Measurements from ENCODE around the gene ZNF74. TPM values are rescaled to one million over a fixed set of nuclear protein-coding genes. Genes with fewer than 3 reads are reported as not detected.
"Not testable (repeated sequence)": the region's sequence is repeated elsewhere in the genome, so short reads cannot be mapped to it uniquely, and the experiment has no call there.

ZNF74 gene
- 10.3 and 10.8 TPM in 2 replicates for total RNA-seq

DNA sequence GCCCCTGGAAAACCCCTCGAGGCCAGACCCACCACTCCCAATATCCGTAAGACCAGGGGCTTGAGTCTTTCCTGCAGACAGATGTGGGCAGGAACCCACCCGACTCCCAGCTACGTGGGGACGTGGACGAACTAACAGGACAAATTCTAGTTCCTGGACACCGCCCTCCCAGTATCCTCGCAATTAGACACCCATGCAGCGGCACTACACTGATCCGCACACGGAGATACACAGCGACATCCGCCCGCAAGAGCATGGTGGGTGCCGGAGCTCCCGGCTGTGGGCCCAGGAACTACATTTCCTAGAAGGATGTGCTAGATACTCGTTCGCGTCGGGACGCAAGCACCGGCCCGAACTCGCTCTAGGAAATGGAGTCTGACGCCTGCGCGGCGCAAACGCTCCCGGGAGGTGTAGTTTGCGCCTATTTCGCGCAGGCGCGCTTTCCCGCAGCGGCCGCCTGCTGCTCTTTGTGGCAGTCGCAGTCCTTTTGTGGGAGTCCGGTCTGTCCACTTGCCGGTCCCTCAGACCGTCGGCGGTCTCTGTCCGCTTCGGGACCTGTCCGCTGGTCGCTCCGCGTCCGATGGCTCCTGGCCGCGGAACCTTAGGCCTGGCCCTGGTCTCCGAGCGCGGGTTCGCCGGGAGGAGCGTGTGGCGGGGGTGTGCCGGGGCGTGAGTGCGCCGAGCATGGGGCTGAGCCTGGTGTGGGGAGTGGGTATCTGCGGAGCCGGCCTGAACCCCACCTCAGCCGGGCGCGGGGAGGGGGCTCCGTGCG lies at the start of gene ZNF74:
Gene ZNF74, plus strand, starts transcription at position 447 of the 772 bp plus-strand sequence. CDS start 478 bp downstream, outside the sequence.
- TF ChIP-seq, protein P1, sequence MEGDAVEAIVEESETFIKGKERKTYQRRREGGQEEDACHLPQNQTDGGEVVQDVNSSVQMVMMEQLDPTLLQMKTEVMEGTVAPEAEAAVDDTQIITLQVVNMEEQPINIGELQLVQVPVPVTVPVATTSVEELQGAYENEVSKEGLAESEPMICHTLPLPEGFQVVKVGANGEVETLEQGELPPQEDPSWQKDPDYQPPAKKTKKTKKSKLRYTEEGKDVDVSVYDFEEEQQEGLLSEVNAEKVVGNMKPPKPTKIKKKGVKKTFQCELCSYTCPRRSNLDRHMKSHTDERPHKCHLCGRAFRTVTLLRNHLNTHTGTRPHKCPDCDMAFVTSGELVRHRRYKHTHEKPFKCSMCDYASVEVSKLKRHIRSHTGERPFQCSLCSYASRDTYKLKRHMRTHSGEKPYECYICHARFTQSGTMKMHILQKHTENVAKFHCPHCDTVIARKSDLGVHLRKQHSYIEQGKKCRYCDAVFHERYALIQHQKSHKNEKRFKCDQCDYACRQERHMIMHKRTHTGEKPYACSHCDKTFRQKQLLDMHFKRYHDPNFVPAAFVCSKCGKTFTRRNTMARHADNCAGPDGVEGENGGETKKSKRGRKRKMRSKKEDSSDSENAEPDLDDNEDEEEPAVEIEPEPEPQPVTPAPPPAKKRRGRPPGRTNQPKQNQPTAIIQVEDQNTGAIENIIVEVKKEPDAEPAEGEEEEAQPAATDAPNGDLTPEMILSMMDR (IDR thresholded peaks at IDR 0.05; ENCODE audit: insufficient read depth, low read depth, low read length): no peak
- DNase-seq (ENCODE audit: low read depth): peak; percentile 91
- H3K4me3 ChIP-seq (ENCODE audit: low read depth, low read length): peak within 1 kb of the TSS; percentile 76

DNA sequence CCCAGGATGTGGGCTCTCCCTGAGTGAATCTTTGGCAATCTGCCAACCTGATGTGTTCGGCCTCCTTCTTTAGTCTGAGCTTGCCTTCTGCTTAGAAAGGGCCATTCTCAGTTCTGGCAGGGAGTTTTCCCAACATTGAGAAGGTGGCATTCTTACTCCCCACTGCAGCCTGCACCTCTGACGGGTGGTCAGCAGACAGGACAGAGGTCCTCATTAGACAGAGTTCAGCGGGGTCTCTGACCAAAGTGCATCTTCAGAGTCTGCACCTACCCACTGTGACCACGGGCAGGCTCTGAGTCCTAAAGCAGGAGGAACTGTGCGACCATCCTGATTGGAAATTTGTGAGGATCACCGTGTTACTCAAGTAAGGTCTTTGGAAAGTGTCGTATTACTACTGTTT lies 47.4 kb upstream of the ZNF74 start:
- not testable (repeated sequence) for H3K4me3 ChIP-seq (ENCODE audit: low read depth, low read length); DNase-seq (ENCODE audit: low read depth)

DNA sequence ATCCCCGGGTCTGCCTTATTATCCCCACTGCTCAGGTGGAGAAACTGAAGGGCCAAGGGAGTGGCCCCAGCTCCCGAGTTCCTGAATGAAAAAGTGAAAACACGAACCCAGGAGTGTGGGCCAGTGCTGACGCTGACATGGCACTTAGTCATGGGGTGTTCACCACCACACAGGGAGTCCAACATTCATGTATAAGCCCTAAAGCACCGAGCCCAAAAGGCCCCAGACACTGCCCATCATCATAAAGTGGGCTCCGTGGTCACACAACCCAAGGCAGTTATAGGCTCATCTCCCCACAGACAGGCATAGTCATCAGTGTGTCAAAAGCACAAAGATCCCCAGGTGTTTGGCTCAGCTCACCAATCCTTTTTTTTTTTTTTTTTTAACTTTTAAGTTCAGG lies 41.4 kb upstream of the ZNF74 start:
- DNase-seq (ENCODE audit: low read depth); H3K4me3 ChIP-seq (ENCODE audit: low read depth, low read length): not testable (repeated sequence)

DNA sequence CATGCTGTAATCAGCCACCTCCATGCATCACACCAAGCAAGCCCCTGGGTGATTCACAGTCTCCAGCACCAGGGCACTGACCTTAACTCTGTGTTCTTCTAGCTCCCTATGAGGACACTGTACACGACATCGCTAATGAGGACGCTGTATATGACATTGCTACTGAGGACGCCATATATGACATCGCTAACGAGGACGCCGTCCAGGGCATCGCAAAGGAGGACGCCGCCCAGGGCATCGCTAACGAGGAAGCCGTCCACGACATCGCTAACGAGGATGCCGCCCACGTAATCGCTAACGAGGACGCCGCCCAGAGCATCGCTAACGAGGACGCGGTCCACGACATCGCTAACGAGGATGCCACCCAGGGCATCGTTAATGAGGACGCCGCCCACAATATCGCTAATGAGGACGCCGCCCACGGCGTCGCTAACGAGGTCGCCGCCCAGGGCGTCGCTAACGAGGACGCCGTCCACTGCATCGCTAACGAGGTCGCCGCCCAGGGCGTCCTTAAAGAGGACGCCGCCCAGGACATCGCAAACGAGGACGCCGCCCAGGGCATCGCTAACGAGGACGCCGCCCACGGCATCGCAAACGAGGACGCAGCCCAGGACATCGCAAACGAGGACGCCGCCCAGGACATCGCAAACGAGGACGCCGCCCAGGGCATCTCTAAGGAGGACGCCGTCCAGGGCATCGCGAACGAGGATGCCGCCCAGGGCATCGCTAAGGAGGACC lies 39.5 kb upstream of the ZNF74 start:
- TF ChIP-seq, protein P1 (IDR thresholded peaks at IDR 0.05; ENCODE audit: insufficient read depth, low read depth, low read length): no peak
- no peak for DNase-seq (ENCODE audit: low read depth)
- no peak overlapping the region for H3K4me3 ChIP-seq (ENCODE audit: low read depth, low read length)

DNA sequence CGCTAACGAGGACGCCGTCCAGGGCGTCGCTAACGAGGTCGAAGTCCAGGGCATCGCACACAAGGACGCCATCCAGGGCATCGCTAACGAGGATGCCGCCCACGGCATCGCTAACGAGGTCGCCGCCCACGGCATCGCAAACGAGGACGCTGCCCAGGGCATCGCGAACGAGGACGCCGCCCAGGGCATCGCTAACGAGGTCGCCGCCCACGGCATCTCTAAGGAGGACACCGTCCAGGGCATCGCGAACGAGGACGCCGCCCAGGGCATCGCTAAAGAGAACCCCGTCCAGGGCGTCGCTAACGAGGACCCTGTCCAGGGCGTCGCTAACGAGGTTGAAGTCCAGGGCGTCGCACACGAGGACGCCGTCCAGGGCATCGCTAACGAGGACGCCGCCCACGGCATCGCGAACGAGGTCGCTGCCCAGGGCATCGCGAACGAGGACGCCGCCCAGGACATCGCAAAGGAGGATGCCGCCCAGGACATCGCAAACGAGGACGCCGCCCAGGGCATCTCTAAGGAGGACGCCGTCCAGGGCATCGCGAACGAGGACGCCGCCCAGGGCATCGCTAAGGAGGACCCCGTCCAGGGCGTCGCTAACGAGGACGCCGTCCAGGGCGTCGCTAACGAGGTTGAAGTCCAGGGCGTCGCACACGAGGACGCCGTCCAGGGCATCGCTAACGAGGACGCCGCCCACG lies 37.9 kb upstream of the ZNF74 start:
- not testable (repeated sequence) for DNase-seq (ENCODE audit: low read depth); H3K4me3 ChIP-seq (ENCODE audit: low read depth, low read length)

DNA sequence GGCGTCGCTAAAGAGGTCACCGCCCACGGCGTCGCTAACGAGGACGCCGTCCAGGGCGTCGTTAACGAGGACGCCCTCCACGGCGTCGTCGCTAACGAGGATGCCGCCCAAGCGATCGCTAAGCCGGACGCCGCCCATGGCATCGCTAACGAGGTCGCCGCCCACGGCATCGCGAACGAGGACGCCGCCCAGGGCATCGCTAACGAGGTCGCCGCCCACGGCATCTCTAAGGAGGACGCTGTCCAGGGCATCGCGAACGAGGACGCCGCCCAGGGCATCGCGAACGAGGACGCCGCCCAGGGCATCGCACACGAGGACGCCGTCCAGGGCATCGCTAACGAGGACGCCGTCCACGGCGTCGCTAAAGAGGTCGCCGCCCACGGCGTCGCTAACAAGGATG lies 37.0 kb upstream of the ZNF74 start:
- not testable (repeated sequence) for H3K4me3 ChIP-seq (ENCODE audit: low read depth, low read length); DNase-seq (ENCODE audit: low read depth)

DNA sequence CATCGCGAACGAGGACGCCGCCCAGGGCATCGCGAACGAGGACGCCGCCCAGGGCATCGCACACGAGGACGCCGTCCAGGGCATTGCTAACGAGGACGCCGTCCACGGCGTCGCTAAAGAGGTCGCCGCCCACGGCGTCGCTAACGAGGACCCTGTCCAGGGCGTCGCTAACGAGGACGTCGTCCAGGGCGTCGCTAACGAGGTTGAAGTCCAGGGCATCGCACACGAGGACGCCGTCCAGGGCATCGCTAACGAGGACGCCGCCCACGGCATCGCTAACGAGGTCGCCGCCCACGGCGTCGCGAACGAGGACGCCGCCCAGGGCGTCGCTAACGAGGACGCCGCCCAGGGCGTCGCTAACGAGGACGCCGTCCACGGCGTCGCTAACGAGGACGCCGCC lies 36.0 kb upstream of the ZNF74 start:
- not testable (repeated sequence) for DNase-seq (ENCODE audit: low read depth); H3K4me3 ChIP-seq (ENCODE audit: low read depth, low read length)

DNA sequence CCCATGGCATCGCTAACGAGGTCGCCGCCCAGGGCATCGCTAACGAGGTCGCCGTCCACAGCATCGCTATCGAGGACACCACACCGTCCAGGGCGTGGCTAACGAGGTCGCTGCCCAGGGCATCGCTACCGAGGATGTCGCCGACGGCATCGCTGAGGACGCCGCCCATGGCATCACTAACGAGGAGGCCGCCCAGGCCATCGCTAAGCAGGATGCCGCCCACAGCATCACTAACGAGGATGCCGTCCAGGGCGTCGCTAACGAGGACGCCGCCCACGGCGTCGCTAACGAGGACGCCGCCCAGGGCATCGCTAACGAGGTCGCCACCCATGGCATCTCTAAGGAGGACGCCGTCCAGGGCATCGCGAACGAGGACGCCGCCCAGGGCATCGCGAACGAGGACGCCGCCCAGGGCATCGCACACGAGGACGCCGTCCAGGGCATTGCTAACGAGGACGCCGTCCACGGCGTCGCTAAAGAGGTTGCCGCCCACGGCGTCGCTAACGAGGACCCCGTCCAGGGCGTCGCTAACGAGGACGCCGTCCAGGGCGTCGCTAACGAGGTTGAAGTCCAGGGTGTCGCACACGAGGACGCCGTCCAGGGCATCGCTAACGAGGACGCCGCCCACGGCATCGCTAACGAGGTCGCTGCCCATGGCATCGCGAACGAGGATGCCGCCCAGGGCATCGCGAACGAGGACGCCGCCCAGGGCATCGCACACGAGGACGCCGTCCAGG lies 35.3 kb upstream of the ZNF74 start:
- not testable (repeated sequence) for H3K4me3 ChIP-seq (ENCODE audit: low read depth, low read length); DNase-seq (ENCODE audit: low read depth)

DNA sequence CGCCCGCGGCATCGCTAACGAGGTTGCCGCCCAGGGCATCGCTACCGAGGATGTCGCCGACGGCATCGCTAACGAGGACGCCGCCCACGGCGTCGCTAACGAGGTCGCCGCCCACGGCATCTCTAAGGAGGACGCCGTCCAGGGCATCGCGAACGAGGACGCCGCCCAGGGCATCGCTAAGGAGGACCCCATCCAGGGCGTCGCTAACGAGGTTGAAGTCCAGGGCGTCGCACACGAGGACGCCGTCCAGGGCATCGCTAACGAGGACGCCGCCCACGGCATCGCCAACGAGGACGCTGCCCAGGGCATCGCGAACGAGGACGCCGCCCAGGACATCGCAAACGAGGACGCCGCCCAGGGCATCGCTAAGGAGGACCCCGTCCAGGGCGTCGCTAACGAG lies 33.7 kb upstream of the ZNF74 start:
- H3K4me3 ChIP-seq (ENCODE audit: low read depth, low read length); DNase-seq (ENCODE audit: low read depth): not testable (repeated sequence)

DNA sequence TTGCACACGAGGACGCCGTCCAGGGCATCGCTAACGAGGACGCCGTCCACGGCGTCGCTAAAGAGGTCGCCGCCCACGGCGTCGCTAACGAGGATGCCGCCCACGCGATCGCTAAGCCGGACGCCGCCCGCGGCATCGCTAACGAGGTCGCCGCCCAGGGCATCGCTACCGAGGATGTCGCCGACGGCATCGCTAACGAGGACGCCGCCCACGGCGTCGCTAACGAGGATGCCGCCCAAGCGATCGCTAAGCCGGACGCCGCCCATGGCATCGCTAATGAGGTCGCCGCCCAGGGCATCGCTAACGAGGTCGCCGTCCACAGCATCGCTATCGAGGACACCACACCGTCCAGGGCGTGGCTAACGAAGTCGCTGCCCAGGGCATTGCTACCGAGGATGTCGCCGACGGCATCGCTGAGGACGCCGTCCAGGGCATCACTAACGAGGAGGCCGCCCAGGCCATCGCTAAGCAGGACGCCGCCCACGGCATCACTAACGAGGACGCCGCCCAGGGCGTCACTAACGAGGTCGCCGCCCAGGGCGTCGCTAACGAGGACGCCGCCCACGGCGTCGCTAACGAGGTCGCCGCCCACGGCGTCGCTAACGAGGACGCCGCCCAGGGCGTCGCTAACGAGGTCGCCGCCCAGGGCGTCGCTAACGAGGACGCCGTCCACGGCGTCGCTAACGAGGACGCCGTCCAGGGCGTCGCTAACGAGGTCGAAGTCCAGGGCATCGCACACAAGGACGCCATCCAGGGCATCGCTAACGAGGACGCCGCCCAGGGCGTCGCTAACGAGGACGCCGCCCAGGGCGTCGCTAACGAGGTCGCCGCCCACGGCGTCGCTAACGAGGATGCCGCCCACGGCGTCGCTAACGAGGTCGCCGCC lies 32.8 kb upstream of the ZNF74 start:
- DNase-seq (ENCODE audit: low read depth); H3K4me3 ChIP-seq (ENCODE audit: low read depth, low read length): not testable (repeated sequence)

DNA sequence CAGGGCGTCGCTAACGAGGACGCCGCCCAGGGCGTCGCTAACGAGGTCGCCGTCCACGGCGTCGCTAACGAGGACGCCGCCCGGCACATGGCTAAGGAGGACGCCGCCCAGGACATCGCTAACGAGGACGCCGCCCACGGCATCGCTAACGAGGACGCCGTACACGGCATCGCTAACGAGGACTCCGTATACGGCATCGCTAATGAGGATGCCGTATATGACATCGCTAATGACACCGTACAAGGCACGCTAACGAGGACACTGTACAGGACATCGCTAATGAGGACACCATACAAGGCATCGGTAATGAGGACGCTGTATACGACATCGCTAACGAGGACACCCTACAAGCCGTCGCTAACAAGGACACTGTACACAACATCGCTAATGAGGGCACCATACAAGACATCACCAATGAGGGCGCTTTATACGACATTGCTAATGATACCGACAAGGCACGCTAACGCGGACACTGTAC lies 32.2 kb upstream of the ZNF74 start:
- H3K4me3 ChIP-seq (ENCODE audit: low read depth, low read length); DNase-seq (ENCODE audit: low read depth): not testable (repeated sequence)

DNA sequence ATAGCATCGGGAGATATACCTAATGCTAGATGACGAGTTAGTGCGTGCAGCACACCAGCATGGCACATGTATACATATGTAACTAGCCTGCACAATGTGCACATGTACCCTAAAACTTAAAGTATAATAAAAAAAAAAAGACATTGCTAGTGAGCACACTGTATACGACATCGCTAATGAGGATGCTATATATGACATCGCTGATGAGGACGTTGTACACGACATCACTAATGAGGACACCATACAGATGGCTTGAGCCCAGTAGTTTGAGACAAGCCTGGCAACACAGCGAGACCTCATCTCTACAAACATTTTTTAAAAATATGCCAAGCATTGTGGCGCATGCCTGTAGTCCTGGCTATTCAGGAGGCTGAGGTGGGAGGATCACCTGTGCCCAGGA lies 31.5 kb upstream of the ZNF74 start:
- not testable (repeated sequence) for DNase-seq (ENCODE audit: low read depth); H3K4me3 ChIP-seq (ENCODE audit: low read depth, low read length)

DNA sequence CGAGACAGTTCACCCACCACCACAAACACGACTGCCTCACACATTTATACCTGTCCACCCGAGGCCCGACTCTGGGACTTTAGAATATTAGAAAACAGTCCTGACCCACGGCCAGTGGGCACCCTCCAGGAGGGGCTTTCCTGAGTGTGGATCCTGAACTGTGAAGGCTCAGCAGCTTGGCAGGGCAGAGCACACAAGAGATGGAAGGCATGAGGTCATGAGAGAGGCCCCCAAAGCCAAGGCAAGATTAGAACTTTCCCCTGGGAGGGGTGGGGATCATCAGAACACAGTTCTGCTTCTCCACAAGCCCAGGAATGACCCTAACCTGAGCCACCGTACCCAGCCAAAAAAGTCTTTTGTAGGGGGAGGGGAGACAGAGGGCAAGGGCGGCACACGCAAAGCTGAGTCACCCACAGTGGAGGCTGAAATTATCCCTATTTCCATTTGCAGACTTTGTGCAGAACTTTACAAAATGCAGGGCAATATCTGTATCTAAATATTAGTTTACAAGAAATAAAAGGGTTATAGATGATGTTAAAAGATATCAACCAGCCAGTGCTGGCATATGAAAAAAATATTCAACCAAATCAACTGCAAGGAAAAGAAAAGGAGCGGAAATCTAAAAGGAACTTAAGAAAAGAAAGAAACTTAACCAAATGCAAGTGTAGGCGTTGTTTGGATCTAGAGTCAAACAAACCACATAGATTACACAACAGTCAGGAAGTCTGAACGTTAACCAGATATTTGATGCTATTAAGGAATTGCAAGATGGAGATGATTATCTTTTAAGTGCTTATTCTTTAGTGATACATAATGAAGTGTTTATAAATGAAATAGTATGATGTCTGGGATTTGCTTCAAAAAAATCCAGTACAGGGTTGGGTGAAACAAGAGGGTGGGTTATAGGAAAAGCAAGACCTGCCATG lies 29.4 kb upstream of the ZNF74 start:
- DNase-seq (ENCODE audit: low read depth): peak; percentile 25
- not testable (repeated sequence) for H3K4me3 ChIP-seq (ENCODE audit: low read depth, low read length)

DNA sequence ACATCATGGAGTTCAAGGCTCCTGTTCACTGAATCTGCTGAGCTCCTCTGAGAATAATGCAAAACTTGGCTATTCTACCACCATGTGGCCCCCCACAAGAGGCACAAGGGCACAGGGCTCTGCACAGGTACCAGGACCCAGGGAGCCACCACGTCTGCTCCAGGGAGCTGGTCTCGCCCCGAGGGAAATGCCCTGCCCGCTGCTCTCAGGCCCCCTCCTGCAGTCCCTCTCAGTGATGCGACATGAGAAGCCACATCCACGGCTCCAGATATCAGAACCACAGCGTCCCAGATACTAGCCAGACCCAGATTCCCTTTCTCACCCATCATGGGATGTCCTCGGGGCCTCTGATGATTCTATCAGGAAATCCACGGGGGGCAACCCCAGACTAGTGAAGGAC lies 27.1 kb upstream of the ZNF74 start:
- DNase-seq (ENCODE audit: low read depth): not testable (repeated sequence)

More for the DNA sequence above, 27.1 kb upstream of the ZNF74 start:
- H3K4me3 ChIP-seq (ENCODE audit: low read depth, low read length): not testable (repeated sequence)

Data from fibroblast of villous mesenchyme (primary cell).